Astrocyte (in vitro differentiated cells and primary cell): Measurements from ENCODE around the gene PTPN20.

ENCODE experiments used
- EZH2 ChIP-seq: IDR thresholded peaks from 2 replicates; pipeline ENCODE4 v1.6.1; 2012; ENCODE audit warnings: mild to moderate bottlenecking, low read length, inconsistent platforms; ENCODE audit not compliant: insufficient read depth
- TF ChIP-seq, protein P1 (sequence below): IDR thresholded peaks from 2 replicates; pipeline ENCODE4 v1.5.1; 2011; ENCODE audit warnings: low read depth, mild to moderate bottlenecking, inconsistent platforms, low read length, moderate library complexity; ENCODE audit not compliant: insufficient read depth

DNA sequence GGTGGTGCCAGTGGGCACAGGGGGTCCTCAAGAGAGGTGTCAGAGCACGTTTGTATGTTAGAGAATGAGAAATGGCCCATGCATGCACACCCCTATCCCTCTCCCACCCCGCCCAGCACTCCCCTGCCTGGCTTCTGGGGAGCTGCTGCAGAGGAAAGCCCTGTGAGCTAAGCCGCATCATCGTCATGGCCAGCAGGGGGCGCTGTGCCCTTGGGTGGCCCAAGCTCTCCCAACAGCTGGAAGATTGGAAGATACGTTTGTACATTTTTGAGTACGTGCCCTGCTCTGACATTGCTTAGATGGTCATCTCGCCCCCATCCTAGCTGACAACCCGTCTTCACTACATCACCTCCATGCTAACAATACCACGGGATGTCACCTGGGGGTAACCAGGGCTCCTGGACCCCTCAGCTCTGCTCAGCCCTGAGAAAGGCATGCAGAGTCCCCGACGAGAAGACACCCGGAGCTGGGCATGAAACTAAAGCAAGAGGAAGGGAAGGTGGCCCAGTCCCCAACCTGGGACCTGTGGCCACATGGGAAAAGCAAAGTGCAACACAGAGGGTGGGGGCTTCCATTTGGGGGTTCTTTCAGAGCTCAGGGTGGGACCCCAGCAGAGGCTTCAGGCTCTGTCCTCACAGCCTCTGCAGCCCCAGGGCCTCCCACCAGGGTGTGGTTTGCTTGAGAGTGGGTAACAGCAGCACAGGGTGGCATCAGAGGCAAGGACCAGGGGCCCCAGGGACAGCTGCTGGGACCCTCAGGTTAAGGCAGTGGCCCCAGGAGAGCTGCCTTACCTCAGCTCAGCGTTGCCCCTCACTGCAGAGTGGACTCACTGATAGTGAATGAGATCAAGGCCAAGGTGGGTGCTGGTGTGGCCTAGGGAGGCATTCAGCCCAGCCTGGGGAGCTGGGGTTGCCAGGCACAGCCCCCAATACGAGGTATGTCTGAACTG is 136.6 kb downstream of the PTPN20 start:
- TF ChIP-seq, protein P1, sequence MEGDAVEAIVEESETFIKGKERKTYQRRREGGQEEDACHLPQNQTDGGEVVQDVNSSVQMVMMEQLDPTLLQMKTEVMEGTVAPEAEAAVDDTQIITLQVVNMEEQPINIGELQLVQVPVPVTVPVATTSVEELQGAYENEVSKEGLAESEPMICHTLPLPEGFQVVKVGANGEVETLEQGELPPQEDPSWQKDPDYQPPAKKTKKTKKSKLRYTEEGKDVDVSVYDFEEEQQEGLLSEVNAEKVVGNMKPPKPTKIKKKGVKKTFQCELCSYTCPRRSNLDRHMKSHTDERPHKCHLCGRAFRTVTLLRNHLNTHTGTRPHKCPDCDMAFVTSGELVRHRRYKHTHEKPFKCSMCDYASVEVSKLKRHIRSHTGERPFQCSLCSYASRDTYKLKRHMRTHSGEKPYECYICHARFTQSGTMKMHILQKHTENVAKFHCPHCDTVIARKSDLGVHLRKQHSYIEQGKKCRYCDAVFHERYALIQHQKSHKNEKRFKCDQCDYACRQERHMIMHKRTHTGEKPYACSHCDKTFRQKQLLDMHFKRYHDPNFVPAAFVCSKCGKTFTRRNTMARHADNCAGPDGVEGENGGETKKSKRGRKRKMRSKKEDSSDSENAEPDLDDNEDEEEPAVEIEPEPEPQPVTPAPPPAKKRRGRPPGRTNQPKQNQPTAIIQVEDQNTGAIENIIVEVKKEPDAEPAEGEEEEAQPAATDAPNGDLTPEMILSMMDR, result peak; percentile 67
- no peak for TF ChIP-seq EZH2
